ENCODE data around the gene KANK2.

DNA sequence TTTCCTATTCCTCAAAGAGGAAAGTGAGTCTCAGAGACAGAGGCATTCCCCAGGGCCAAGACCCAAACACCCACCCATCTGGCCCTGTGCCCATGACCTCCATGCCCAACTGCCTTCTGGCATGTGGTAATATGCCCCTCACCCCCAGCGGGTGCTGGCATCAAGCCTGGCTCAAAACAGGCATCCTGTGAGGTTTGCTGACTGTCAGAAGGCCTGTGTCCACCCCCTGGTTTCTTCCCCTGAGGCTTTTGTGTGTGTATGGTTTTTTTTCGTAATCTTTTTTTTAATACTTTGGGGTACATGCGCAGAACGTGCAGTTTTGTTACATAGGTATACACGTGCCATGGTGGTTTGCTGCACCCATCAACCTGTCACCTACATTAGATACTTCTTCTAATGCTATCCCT is 7.6 kb upstream of the KANK2 start:
- TF ChIP-seq, protein P1, sequence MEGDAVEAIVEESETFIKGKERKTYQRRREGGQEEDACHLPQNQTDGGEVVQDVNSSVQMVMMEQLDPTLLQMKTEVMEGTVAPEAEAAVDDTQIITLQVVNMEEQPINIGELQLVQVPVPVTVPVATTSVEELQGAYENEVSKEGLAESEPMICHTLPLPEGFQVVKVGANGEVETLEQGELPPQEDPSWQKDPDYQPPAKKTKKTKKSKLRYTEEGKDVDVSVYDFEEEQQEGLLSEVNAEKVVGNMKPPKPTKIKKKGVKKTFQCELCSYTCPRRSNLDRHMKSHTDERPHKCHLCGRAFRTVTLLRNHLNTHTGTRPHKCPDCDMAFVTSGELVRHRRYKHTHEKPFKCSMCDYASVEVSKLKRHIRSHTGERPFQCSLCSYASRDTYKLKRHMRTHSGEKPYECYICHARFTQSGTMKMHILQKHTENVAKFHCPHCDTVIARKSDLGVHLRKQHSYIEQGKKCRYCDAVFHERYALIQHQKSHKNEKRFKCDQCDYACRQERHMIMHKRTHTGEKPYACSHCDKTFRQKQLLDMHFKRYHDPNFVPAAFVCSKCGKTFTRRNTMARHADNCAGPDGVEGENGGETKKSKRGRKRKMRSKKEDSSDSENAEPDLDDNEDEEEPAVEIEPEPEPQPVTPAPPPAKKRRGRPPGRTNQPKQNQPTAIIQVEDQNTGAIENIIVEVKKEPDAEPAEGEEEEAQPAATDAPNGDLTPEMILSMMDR (IDR thresholded peaks at IDR 0.05), result no peak
- no peak for TF ChIP-seq ZFX (IDR thresholded peaks at IDR 0.05; ENCODE audit: borderline replicate concordance)

Data from 22Rv1 (cell line).